HG03108 (cell line): Measurements from ENCODE around the gene CUL2.
A peak's percentile ranks its signal among the peaks of the same experiment; 100 is the strongest.

ENCODE experiments used
- ATAC-seq: cut with Tn5 transposase; IDR thresholded peaks from one replicate; pipeline ENCODE4 v1.9.1; 2021; ENCODE audit warnings: moderate library complexity; ENCODE audit not compliant: unreplicated experiment

Gene CUL2

GRCh38 chr10:35090162-35090954 lies at the start of gene CUL2:
TSS of gene CUL2 (minus strand) at chr10:35090341. CDS start at chr10:35071317, 19,024 bp downstream.
- ATAC-seq, result peak; percentile 94

- ATAC-seq, result peak; percentile 46
These were observed 46.2 kb upstream of the CUL2 start for GRCh38 chr10:35136263-35136815.

GRCh38 chr10:35135861-35136260 lies 45.7 kb upstream of the CUL2 start:
- ATAC-seq, result no peak

- ATAC-seq, result no peak
These were observed 43.4 kb upstream of the CUL2 start for GRCh38 chr10:35133586-35133985.

- ATAC-seq, result no peak
These were observed 42.6 kb upstream of the CUL2 start for GRCh38 chr10:35132727-35133126.

GRCh38 chr10:35130663-35131062 lies 40.5 kb upstream of the CUL2 start:
- no peak for ATAC-seq

GRCh38 chr10:35129185-35129674 lies 39.1 kb upstream of the CUL2 start:
- ATAC-seq, result no peak

- ATAC-seq, result no peak
These were observed 37.2 kb upstream of the CUL2 start for GRCh38 chr10:35127289-35127891.

- peak; percentile 68 for ATAC-seq
These were observed 36.6 kb upstream of the CUL2 start, which contains the start of gene CREM for GRCh38 chr10:35126530-35127288. TSS of gene CREM (plus strand) at chr10:35126846. CDS start at chr10:35137836, 10,990 bp downstream.

- no peak for ATAC-seq
These were observed 36.0 kb upstream of the CUL2 start for GRCh38 chr10:35126062-35126529.

- ATAC-seq, result no peak
These were observed 34.4 kb upstream of the CUL2 start for GRCh38 chr10:35124540-35124939.

GRCh38 chr10:35119378-35119777 lies 29.2 kb upstream of the CUL2 start:
- no peak for ATAC-seq

- ATAC-seq, result no peak
These were observed 22.4 kb upstream of the CUL2 start for GRCh38 chr10:35112571-35112970.

- no peak for ATAC-seq
These were observed 13.7 kb upstream of the CUL2 start for GRCh38 chr10:35103882-35104281.

GRCh38 chr10:35097510-35097909 lies 7.4 kb upstream of the CUL2 start:
- no peak for ATAC-seq

- ATAC-seq, result no peak
These were observed 6.2 kb upstream of the CUL2 start for GRCh38 chr10:35096312-35096711.

GRCh38 chr10:35092851-35093250 lies 2.7 kb upstream of the CUL2 start:
- ATAC-seq, result no peak

GRCh38 chr10:35091994-35092790 lies 2.1 kb upstream of the CUL2 start:
- ATAC-seq, result no peak

- peak; percentile 25 for ATAC-seq
These were observed 455 bp downstream of the CUL2 start for GRCh38 chr10:35089611-35090161.

GRCh38 chr10:35083242-35083641 lies 6.9 kb downstream of the CUL2 start:
- no peak for ATAC-seq
